ENCODE data around the gene SCUBE1.
A peak's percentile ranks its signal among the peaks of the same experiment; 100 is the strongest.

Gene SCUBE1

DNA sequence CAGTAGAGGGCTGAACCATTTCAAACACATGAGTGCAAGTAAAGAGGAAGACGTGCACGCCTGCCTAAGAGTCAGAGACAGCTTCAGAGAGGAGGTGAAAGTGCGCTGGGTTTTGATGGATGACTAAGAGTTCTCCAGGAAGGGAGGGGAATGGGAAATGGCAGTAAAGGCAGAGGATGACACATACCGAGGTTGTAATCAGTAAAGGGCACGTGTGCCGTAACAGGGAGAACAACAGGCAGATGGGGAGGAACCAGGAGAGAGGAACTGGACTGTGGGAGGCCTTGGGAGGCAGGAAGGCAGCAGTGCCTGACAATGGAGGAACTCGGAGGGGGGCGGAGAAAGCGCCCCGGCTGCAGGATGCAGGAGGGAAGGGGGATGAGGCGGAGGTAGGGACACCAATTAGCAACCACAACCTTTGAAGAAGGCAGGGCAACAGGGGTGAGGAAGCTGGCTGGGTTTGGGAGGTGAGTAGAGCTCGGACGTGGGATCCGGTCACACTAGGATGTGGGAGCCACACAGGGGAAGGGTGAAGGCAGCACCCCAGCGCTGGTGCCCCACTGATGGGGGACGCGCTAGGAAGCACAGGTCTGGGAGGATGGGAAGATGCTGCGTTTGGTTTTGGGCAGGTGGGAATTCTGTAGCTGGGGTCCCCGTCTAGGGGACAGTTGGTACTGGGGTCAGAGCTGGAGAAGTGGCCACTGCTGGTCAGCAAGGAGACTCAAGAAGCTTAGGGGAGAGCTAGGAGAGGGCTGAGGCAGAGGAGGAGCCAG, 67.4 kb downstream of the SCUBE1 start:
- DNase-seq: no peak

GRCh38 chr22:43274595-43275240, 68.5 kb downstream of the SCUBE1 start:
- DNase-seq: no peak

DNA sequence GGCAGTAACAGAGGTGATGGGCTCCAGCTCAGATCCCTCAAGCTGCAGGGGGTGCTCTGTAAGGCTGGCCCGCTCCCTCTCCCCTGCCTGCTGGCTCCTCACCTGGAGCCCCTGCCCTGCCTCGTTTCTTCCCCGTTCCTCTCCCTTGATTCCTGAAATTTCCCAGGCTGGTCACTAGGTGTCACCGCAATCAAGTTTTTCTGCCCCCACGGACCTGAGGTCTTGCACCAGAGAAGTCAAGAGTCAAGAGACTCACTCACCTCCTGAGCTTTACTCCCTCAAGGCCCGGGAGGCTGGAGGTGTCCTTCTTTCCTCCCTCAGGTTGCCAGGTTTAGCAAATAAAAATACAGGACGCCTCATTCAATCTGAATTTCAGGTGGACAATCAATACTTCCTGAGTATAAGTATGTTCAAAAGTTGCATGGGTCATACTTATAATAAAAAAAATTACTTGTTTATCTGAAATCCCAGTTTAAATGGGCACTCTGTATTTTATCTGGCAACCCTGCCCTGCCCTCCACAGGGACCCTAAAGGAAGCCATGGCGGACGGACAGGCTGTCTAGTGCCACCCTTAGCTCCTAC, 69.2 kb downstream of the SCUBE1 start:
- peak; percentile 41 for DNase-seq

GRCh38 chr22:43272869-43273318, 70.3 kb downstream of the SCUBE1 start:
- DNase-seq: no peak

DNA sequence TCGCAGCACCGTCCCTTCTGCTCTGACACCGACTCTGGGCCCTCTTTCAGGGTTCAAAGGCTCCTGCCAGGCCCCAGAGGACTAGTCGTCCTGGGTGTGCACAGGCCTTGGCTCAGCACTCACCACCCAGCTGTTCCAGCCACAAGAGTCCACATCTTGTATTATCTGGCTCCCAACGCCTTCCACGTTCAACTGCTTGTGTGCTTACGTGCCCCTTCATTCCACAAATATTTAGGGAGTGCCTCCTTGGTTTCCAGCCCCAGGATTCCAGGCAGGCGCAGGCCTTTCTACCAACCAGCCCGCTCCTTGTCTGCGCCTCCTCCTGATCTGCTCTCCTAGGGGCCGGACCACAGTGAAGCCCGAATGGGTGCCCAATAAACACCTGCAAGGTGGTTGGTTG, 70.9 kb downstream of the SCUBE1 start:
- no peak for DNase-seq

DNA sequence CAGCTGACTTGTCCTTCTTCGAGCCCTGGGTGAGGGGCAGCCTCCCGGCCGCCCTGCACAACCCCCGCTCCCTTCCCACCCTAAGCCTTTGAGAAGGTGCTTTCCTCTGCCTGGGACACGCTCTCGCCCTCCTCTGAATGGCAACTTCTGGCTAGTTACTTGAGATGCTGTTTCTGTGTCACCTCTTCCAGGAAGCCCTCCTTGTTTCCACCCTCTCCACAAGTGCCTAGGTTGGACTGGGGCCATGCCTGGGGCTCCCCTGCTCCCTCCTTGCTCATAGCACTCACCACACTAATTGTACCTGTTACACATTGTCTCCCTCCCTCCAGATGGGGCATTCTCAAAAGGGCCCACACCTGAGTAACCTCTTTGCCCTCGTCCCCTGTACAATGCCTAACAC, 72.2 kb downstream of the SCUBE1 start:
- no peak for DNase-seq

- DNase-seq: no peak
Observed at GRCh38 chr22:43270314-43270908, 72.8 kb downstream of the SCUBE1 start.

DNA sequence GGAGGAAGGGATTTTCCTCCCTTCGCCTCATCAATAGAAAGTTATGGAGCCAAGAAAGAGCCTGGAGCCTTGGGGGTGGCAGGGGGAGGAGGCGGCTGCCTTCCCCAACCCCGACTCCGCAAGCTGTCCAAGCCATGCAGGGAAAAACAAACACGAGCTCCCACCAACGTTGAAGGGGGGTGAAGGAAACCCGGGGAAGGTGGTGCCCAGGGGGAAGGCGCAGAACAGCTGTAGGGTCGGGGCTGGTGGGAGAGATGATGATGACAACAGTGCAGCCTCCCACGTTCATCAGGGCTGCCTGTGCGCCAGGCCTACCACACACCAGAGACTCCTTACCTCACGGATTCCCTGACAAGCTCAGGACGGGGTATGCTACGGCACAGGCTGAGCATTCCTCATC, 73.5 kb downstream of the SCUBE1 start:
- DNase-seq: no peak

DNA sequence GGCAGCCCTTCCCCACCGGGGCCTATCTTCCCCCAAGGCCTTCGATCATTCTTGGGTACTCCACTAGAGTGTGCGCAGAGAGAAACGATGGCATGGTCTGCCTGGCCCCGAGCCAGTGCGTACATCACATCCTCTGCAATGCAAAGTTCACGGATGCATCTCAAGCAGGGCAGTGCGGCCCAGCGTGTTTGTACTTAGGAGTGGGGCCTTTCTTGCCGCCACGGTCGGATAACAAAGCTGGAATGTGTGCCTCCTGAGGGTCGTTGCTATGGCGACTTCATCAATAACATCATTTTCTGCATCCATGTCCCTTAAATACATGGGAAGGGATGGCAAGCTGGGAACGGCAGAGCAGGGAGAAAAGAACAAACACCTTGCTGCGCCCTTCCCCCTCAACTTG, 73.9 kb downstream of the SCUBE1 start:
- no peak for DNase-seq

DNA sequence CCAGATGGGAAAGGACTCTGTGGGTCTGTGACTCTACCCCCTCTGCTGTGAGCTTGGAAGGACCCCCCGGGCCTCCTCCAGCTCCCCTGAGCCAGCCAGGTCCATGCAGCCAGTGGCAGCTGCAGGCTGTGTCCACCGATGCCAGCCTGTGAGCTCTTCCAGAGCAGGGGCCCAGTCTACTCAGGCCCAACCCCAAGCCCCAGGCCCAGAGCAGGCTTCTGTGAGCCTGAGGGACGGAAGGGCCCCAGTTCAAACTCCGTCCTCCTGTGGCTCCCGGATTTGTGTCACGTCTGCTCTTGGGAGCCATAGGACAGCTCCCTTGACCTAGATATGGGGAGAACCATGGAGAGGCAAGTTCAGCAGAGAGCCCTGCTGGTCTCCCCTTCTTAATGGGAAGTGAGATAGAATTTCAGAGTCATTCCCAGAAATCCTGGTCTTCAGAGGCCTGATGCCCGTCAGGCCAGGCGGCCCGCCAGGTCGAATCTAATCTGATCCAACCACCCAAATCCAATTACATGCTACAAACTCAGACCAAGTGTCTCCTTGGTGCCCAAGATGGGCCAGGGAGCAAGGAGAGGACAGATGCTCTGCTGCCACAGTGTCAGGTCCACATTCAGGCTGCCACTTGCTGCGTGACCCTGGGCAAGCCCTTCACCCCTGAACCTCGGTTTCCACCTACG, 75.1 kb downstream of the SCUBE1 start:
- no peak for DNase-seq

DNA sequence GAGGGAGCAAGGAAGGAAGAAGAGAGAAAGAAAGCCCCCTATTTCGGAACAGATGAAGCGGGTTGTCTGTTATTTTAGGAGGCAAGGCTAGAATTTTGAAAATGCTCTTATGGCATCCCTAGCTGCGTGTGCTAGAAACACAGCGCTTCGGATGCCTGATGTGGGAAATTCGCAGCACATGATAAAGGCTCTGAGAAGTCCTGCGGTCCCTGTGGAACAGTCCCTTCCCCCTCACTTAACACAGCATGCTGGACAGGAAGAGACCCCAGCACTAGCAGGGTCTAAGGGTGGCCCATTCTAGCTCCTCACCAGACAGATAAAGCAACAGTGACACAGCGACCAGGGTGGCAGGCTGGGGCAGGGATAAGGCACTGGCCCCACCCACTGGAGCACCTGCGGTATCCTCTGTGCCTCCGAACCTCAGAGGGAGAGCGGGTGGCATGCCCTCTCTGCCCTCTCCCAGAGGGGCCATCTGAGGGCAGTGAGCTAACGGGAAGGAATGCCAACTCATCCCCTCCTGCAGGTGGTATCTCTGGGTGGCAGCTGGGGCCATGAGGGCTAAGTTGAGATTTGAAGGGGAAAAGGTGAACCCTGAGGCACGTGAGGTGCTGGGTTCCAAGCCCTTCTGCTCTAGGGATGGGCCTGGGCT, 75.7 kb downstream of the SCUBE1 start:
- DNase-seq: no peak

DNA sequence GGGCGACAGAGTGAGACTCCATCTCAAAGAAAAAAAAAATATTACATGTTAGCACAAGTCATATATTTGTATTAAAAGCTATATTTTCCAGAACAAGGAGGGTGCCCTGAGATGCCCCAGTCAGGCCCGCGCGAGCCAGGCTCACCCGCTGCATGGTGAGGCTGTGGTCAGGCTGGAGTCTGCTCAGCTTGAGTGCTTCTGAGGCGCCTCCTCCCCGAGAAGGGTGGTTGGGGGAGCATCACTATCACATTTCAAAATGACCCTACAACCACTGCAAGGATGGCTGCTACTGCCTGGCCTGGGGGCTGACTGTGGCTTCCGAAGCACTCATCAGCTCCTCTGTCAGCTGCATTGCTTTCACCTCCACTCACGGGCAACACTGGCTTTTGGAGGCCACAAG, 77.1 kb downstream of the SCUBE1 start:
- DNase-seq: no peak

GRCh38 chr22:43263645-43264514, 79.3 kb downstream of the SCUBE1 start:
- DNase-seq: peak; percentile 84

- DNase-seq: peak; percentile 39
Observed at GRCh38 chr22:43262990-43263644, 80.1 kb downstream of the SCUBE1 start.

GRCh38 chr22:43260331-43261231, 82.6 kb downstream of the SCUBE1 start:
- DNase-seq: no peak

DNA sequence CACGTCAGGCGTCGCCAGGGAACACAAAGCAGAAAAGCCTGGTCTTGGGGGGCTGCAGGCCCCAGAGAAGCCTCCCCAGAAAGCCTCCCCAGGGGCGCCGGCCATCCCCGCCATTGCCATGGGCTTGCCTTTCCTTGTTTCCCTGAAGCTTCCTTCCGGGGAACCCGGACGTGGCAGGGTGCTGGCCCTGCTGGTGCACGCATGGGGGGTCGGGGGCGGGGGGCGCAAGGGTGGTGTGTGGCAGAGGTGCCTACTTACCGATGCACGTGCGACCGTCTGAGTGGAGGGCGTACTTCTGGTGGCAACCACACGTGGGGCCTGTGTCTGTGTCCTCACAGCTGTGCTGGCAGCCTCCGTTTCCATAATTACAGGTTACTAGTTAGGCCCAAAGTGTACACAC, 85.2 kb downstream of the SCUBE1 start:
- no peak for DNase-seq

DNA sequence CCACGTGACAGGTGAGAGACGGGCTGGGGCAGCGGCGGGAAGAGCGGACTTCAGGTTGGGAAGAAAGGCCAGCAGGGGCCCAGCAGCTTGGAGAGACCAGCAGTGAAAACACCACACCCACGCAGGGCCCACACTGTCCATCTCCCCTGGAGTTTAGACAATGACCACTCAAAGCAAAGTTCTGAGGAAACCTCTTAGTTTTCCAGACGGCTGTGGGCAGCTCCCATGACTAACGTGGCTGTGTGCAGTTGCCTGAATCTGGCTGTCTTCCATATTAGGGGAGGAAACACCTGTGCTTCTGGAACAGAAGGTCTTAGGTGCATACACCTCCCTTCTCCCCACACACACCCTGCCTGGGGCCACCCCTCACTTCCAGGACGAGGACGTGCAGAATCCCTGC, 85.6 kb downstream of the SCUBE1 start:
- DNase-seq: no peak

DNA sequence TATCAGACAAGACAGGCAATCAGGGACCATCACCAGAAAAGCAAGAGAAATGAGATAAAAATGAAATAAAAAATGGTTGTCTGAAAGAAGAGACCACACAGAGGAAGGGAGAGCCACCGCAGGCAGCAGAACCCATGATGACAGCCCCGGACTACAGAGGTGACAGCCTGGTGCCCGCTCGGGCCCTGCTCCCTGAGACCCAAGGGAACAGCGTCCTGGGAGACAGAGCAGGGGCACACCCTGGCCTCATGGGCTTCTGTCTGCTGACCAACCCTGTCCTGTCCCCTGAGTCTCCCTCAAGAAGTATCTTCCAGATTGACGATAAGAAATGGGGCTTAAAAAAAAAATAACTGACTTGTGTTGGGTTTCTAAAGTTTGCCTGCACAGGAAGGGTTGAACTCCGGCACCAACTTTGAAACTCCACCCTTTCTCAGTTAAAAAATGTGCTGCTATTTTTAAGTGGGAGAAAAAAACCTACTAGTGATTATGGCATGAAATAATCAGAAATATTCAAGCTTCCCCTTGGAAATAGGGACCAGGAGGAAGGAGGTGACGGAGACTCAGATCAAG, 86.1 kb downstream of the SCUBE1 start:
- DNase-seq: no peak

- no peak for DNase-seq
Observed at GRCh38 chr22:43256569-43256968, 86.6 kb downstream of the SCUBE1 start.

DNA sequence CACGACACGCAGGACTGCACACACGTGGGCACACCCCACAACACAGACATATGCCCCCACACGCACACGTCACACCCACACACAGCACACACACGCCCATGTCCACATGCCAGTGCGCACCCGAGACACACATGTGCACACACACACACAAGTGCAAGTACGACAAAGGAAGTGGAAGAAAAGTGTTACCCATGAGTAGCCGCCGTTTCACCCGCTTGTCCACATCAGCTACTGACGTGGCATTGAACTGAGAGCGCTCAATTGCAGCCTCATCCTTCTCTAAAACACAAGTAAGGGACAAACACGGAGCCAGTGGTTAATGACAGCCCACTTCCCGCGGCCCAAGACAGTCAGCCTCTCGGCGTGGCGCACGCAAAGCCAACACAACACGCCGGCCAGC, 87.9 kb downstream of the SCUBE1 start:
- DNase-seq: no peak
